GM23338 (cell line): ENCODE data around the gene RCCD1. TPM values are rescaled to one million over a fixed set of nuclear protein-coding genes. Genes with fewer than 3 reads are reported as not detected.

Experiments
- ATAC-seq: fragments of 200-7000 bp; cut with Tn5 transposase; 3 replicates; pipeline ENCODE4 v1.9.1; 2020
- DNase-seq: peaks from one replicate; pipeline ENCODE4 v3.0.0-alpha.2; 2015; ENCODE audit warnings: low spot score
- H2AFZ ChIP-seq: fragments of 200-600 bp; sonication (generic); 2 replicates; pipeline ENCODE4 v1.8.0; 2016; ENCODE audit warnings: antibody characterized with exemption, mild to moderate bottlenecking, moderate library complexity
- H3F3A ChIP-seq: fragments of 200-600 bp; sonication (generic); replicated peaks from 2 replicates; pipeline ENCODE4 v1.8.0; 2017; ENCODE audit warnings: antibody characterized with exemption, mixed run types, low read depth
- H3K27ac ChIP-seq: fragments of 200-600 bp; sonication (generic); 2 replicates; pipeline ENCODE4 v1.6.1; 2016; ENCODE audit warnings: low read depth
- H3K27me3 ChIP-seq: fragments of 200-600 bp; sonication (generic); 2 replicates; pipeline ENCODE4 v1.8.0; 2016; ENCODE audit warnings: mild to moderate bottlenecking, mixed run types, moderate library complexity; ENCODE audit not compliant: insufficient read depth
- H3K36me3 ChIP-seq: fragments of 200-600 bp; sonication (generic); 2 replicates; pipeline ENCODE4 v1.8.0; 2016; ENCODE audit warnings: mild to moderate bottlenecking; ENCODE audit not compliant: insufficient read depth
- H3K4me1 ChIP-seq: fragments of 200-600 bp; sonication (generic); 2 replicates; pipeline ENCODE4 v1.8.0; 2016; ENCODE audit warnings: mild to moderate bottlenecking, moderate library complexity; ENCODE audit not compliant: insufficient read depth
- H3K4me2 ChIP-seq: fragments of 200-600 bp; sonication (generic); 2 replicates; pipeline ENCODE4 v1.7.1; 2017; ENCODE audit warnings: mixed run types
- H3K4me3 ChIP-seq: fragments of 200-600 bp; sonication (generic); 2 replicates; pipeline ENCODE4 v1.6.1; 2016; ENCODE audit warnings: mixed run types
- H3K79me2 ChIP-seq: fragments of 200-600 bp; sonication (generic); replicated peaks from 2 replicates; pipeline ENCODE4 v1.8.0; 2017; ENCODE audit warnings: mild to moderate bottlenecking; ENCODE audit not compliant: insufficient read depth
- H3K9me2 ChIP-seq: fragments of 200-600 bp; sonication (generic); 2 replicates; pipeline ENCODE4 v1.8.0; 2017; ENCODE audit not compliant: insufficient read depth
- H4K20me1 ChIP-seq: fragments of 200-600 bp; sonication (generic); replicated peaks from 2 replicates; pipeline ENCODE4 v1.8.0; 2017; ENCODE audit warnings: mild to moderate bottlenecking; ENCODE audit not compliant: insufficient read depth
- H3K27ac Mint-ChIP-seq: 2 replicates; pipeline ENCODE4 v1.8.0; 2020; ENCODE audit warnings: inconsistent platforms, mild to moderate bottlenecking, moderate library complexity, mixed read lengths
- H3K27me3 Mint-ChIP-seq: 3 replicates; pipeline ENCODE4 v1.8.0; 2022; ENCODE audit warnings: low read depth, mild to moderate bottlenecking, moderate library complexity, mixed read lengths, inconsistent platforms; ENCODE audit not compliant: insufficient read depth, poor library complexity
- H3K36me3 Mint-ChIP-seq: 3 replicates; pipeline ENCODE4 v1.8.0; 2021; ENCODE audit warnings: low read depth, mild to moderate bottlenecking, inconsistent platforms, moderate library complexity, mixed read lengths
- H3K4me1 Mint-ChIP-seq: 3 replicates; pipeline ENCODE4 v1.8.0; 2020; ENCODE audit warnings: mild to moderate bottlenecking, inconsistent platforms, mixed read lengths
- H3K4me3 Mint-ChIP-seq: 3 replicates; pipeline ENCODE4 v1.8.0; 2021; ENCODE audit warnings: moderate library complexity, mild to moderate bottlenecking, inconsistent platforms, mixed read lengths
- H3K9me3 Mint-ChIP-seq: 3 replicates; pipeline ENCODE4 v1.8.0; 2020; ENCODE audit warnings: moderate library complexity, mild to moderate bottlenecking, inconsistent platforms, mixed read lengths
- CREB1 ChIP-seq: fragments of 250-450 bp; sonication (Bioruptor Pico); IDR thresholded peaks from 2 replicates; pipeline ENCODE4 v1.5.0; 2020; ENCODE audit warnings: low read depth, mild to moderate bottlenecking, moderate library complexity
- CTCF ChIP-seq, 2 experiments: fragments of 200-600 bp in 1 of 2; sonication (generic) in 1 of 2; conservative IDR thresholded peaks; 2 replicates each; pipeline versions ENCODE4 v1.5.1 to v1.6.1; 2016 to 2017; ENCODE audit warnings: antibody characterized with exemption in 2 of 2, low read depth in 2 of 2, mild to moderate bottlenecking in 2 of 2, moderate library complexity in 1 of 2
- EZH2 ChIP-seq: fragments of 200-600 bp; sonication (generic); IDR thresholded peaks from one replicate; pipeline ENCODE4 v1.8.0; 2017; ENCODE audit warnings: antibody characterized with exemption, mild to moderate bottlenecking, low read depth; ENCODE audit not compliant: unreplicated experiment
- EZH2phosphoT487 ChIP-seq: fragments of 200-600 bp; sonication (generic); IDR thresholded peaks from one replicate; pipeline ENCODE4 v1.8.1; 2018; ENCODE audit warnings: antibody characterized with exemption; ENCODE audit not compliant: unreplicated experiment
- JUNB ChIP-seq: IDR thresholded peaks from one replicate; pipeline ENCODE4 v1.6.1; 2016; ENCODE audit warnings: antibody characterized with exemption; ENCODE audit not compliant: unreplicated experiment
- NANOG ChIP-seq: IDR thresholded peaks from 2 replicates; pipeline ENCODE4 v1.6.1; 2016; ENCODE audit warnings: antibody characterized with exemption, borderline replicate concordance
- POLR2AphosphoS5 ChIP-seq: IDR thresholded peaks from 2 replicates; pipeline ENCODE4 v1.6.1; 2016; ENCODE audit warnings: antibody characterized with exemption, low read depth
- REST ChIP-seq: IDR thresholded peaks from one replicate; pipeline ENCODE4 v1.6.1; 2018; ENCODE audit warnings: antibody characterized with exemption; ENCODE audit not compliant: unreplicated experiment
- STAT1 ChIP-seq: IDR thresholded peaks from one replicate; pipeline ENCODE4 v1.6.1; 2016; ENCODE audit warnings: antibody characterized with exemption; ENCODE audit not compliant: unreplicated experiment
- ZNF114 ChIP-seq: fragments of 250-450 bp; sonication (Bioruptor Pico); IDR thresholded peaks from 2 replicates; pipeline ENCODE4 v1.5.0; 2020; ENCODE audit warnings: mild to moderate bottlenecking, moderate library complexity
- ZNF331 ChIP-seq: fragments of 250-450 bp; sonication (Bioruptor Pico); IDR thresholded peaks from 2 replicates; pipeline ENCODE4 v1.5.0; 2020; ENCODE audit warnings: low read depth, mild to moderate bottlenecking, moderate library complexity
- polyA plus RNA-seq: library from polyadenylated mRNA; unstranded; fragments of >200 nt; fragmentation: Nextera tagmentation; extraction: Ambion mirVana; gene quantifications from 2 replicates; pipeline ENCODE4 v1.2.1, GENCODE V29; 2016
- total RNA-seq: library from RNA; depleted of rRNA; stranded (reverse); fragments of >200 nt; shearing (Covaris generic); gene quantifications from 2 replicates; pipeline ENCODE4 v1.2.3, GENCODE V29; 2014
- TF ChIP-seq, protein P1 (sequence below): IDR thresholded peaks from 2 replicates; pipeline ENCODE4 v1.6.1; 2016; ENCODE audit warnings: antibody characterized with exemption
- TF ChIP-seq, protein P2 (sequence below): fragments of 250-450 bp; sonication (Bioruptor Pico); IDR thresholded peaks from 2 replicates; pipeline ENCODE4 v1.5.0; 2020; ENCODE audit warnings: mild to moderate bottlenecking, moderate library complexity

The RCCD1 gene
- total and polyA plus RNA-seq, 2 experiments from 2014 or later = 10.8 to 17.1 TPM

GRCh38 chr15:91007266-91007665 lies 52.6 kb downstream of the RCCD1 start:
- Histone ChIP-seq H3K27ac (no peak overlapping the region), H3K4me1 (no peaks in the 10 kb centered on the region), H3K4me3 (no peak overlapping the region), H3F3A (no peaks in the 10 kb centered on the region), H3K4me2 (no peak overlapping the region), H2AFZ (no peak overlapping the region), H3K36me3 (peaks cover 5% of the 10 kb centered on the region; the same call in 1 of the 2 replicates), H3K9me2 (no peaks in the 10 kb centered on the region), H4K20me1 (no peaks in the 10 kb centered on the region; the same call in 1 of the 2 replicates), H3K79me2 (no peaks in the 10 kb centered on the region), H3K27me3 (no peaks in the 10 kb centered on the region)
- Mint-ChIP-seq H3K27ac (no peak overlapping the region), H3K4me1 (no peaks in the 10 kb centered on the region), H3K4me3 (no peak overlapping the region), H3K9me3 (no peaks in the 10 kb centered on the region), H3K36me3 (peaks cover 11% of the 10 kb centered on the region), H3K27me3 (peaks cover 3% of the 10 kb centered on the region)
- no peak for TF ChIP-seq EZH2
- no peak for TF ChIP-seq STAT1
- no peak for TF ChIP-seq CREB1
- TF ChIP-seq EZH2phosphoT487 = no peak
- TF ChIP-seq POLR2AphosphoS5 = no peak
- no peak for TF ChIP-seq ZNF114 (CRISPR knock-in tag)
- no peak for TF ChIP-seq NANOG
- no peak for TF ChIP-seq REST
- TF ChIP-seq CTCF (conservative IDR thresholded peaks at IDR 0.05; ENCODE audit: low read depth in 2 of 2) = no peak
- TF ChIP-seq JUNB = no peak
- TF ChIP-seq, protein P1, sequence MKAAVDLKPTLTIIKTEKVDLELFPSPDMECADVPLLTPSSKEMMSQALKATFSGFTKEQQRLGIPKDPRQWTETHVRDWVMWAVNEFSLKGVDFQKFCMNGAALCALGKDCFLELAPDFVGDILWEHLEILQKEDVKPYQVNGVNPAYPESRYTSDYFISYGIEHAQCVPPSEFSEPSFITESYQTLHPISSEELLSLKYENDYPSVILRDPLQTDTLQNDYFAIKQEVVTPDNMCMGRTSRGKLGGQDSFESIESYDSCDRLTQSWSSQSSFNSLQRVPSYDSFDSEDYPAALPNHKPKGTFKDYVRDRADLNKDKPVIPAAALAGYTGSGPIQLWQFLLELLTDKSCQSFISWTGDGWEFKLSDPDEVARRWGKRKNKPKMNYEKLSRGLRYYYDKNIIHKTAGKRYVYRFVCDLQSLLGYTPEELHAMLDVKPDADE = no peak
- TF ChIP-seq, protein P2, sequence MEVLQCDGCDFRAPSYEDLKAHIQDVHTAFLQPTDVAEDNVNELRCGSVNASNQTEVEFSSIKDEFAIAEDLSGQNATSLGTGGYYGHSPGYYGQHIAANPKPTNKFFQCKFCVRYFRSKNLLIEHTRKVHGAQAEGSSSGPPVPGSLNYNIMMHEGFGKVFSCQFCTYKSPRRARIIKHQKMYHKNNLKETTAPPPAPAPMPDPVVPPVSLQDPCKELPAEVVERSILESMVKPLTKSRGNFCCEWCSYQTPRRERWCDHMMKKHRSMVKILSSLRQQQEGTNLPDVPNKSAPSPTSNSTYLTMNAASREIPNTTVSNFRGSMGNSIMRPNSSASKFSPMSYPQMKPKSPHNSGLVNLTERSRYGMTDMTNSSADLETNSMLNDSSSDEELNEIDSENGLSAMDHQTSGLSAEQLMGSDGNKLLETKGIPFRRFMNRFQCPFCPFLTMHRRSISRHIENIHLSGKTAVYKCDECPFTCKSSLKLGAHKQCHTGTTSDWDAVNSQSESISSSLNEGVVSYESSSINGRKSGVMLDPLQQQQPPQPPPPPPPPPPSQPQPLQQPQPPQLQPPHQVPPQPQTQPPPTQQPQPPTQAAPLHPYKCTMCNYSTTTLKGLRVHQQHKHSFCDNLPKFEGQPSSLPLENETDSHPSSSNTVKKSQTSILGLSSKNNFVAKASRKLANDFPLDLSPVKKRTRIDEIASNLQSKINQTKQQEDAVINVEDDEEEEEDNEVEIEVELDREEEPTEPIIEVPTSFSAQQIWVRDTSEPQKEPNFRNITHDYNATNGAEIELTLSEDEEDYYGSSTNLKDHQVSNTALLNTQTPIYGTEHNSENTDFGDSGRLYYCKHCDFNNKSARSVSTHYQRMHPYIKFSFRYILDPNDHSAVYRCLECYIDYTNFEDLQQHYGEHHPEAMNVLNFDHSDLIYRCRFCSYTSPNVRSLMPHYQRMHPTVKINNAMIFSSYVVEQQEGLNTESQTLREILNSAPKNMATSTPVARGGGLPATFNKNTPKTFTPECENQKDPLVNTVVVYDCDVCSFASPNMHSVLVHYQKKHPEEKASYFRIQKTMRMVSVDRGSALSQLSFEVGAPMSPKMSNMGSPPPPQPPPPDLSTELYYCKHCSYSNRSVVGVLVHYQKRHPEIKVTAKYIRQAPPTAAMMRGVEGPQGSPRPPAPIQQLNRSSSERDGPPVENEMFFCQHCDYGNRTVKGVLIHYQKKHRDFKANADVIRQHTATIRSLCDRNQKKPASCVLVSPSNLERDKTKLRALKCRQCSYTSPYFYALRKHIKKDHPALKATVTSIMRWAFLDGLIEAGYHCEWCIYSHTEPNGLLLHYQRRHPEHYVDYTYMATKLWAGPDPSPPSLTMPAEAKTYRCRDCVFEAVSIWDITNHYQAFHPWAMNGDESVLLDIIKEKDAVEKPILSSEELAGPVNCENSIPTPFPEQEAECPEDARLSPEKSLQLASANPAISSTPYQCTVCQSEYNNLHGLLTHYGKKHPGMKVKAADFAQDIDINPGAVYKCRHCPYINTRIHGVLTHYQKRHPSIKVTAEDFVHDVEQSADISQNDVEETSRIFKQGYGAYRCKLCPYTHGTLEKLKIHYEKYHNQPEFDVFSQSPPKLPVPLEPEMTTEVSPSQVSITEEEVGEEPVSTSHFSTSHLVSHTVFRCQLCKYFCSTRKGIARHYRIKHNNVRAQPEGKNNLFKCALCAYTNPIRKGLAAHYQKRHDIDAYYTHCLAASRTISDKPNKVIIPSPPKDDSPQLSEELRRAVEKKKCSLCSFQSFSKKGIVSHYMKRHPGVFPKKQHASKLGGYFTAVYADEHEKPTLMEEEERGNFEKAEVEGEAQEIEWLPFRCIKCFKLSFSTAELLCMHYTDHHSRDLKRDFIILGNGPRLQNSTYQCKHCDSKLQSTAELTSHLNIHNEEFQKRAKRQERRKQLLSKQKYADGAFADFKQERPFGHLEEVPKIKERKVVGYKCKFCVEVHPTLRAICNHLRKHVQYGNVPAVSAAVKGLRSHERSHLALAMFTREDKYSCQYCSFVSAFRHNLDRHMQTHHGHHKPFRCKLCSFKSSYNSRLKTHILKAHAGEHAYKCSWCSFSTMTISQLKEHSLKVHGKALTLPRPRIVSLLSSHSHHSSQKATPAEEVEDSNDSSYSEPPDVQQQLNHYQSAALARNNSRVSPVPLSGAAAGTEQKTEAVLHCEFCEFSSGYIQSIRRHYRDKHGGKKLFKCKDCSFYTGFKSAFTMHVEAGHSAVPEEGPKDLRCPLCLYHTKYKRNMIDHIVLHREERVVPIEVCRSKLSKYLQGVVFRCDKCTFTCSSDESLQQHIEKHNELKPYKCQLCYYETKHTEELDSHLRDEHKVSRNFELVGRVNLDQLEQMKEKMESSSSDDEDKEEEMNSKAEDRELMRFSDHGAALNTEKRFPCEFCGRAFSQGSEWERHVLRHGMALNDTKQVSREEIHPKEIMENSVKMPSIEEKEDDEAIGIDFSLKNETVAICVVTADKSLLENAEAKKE (CRISPR knock-in tag) = no peak
- TF ChIP-seq ZNF331 = no peak
- ATAC-seq = no peak
- no peak for DNase-seq
